Skeletal muscle satellite cell (primary cell): ENCODE data around the gene LTBP1.

ENCODE experiments used
- H3K27me3 ChIP-seq: 2 replicates; pipeline ENCODE4 v1.7.0; 2013; ENCODE audit warnings: low read length; ENCODE audit not compliant: control insufficient read depth, insufficient read depth
- H3K36me3 ChIP-seq: 2 replicates; pipeline ENCODE4 v1.7.0; 2013; ENCODE audit warnings: mild to moderate bottlenecking, control low read depth, low read length; ENCODE audit not compliant: insufficient read depth
- H3K4me1 ChIP-seq: 2 replicates; pipeline ENCODE4 v1.7.0; 2013; ENCODE audit warnings: low read length; ENCODE audit not compliant: control insufficient read depth, insufficient read depth
- H3K4me2 ChIP-seq: 2 replicates; pipeline ENCODE4 v1.7.0; 2013; ENCODE audit warnings: mild to moderate bottlenecking, low read length
- H3K4me3 ChIP-seq: 2 replicates; pipeline ENCODE4 v1.7.0; 2013; ENCODE audit warnings: low read length
- H3K9ac ChIP-seq: 2 replicates; pipeline ENCODE4 v1.7.0; 2013; ENCODE audit warnings: mild to moderate bottlenecking, low read depth, low read length, moderate library complexity
- H3K9me3 ChIP-seq: replicated peaks from 2 replicates; pipeline ENCODE4 v1.7.0; 2013; ENCODE audit warnings: mild to moderate bottlenecking, control low read depth, low read length

LTBP1 gene

DNA sequence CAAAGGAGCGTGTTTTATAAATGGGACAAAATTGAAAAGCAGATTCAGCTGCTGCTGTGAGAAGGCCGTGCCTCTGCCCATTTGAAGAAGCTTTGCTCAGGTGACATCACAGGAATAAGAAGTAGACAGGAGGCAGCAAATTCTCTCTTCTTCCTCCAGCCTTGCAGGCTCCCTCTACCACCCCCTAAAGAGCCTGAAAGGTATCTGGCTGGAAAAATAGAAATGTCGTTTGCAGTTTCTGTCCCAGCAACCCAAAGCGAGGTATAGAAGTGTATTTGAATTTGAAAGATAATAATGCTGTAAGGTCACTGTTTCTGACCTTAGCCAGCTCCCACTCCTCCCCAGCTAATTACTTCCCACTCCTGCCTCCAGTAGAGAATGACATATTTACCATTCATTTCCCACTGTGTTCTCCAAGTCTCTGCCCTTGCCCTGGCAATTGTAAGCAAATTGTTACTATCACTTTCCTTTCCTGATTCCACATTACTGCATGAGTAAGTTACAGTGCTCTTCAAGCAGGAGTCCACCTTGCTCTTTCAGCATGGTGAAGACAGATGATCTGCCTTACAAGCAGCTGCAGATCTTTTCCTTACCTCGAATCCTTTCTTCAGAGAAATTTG, 472.9 kb downstream of the LTBP1 start:
- no peaks in the 10 kb centered on the region for H3K36me3 ChIP-seq
- no peak overlapping the region for H3K4me2 ChIP-seq
- H3K9ac ChIP-seq: no peak overlapping the region
- no peaks in the 10 kb centered on the region for H3K27me3 ChIP-seq
- H3K4me1 ChIP-seq: peaks cover 8% of the 10 kb centered on the region
- no peaks in the 10 kb centered on the region for H3K9me3 ChIP-seq
- no peak overlapping the region for H3K4me3 ChIP-seq

DNA sequence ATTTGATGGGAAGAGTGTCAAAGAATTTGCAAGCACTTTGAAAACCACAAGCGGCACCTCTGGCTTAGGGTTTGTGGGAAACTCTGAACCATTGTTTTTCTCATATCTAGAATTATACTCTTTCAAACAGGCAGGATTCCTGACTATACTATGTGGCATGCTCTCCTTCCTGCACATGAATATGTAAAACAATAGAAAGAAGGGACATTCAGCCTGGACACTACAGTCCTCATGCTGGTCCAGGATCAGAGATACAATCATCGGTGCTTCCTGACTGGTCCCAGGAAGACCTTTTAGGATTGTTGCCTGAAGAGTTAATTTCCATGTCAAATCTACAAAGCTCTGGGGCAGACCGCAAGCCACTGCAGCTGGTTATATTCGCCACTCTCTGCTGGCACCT, 474.0 kb downstream of the LTBP1 start:
- no peak overlapping the region for H3K4me3 ChIP-seq
- H3K27me3 ChIP-seq: no peaks in the 10 kb centered on the region
- H3K36me3 ChIP-seq: no peaks in the 10 kb centered on the region
- peaks cover 14% of the 10 kb centered on the region for H3K4me1 ChIP-seq
- H3K9me3 ChIP-seq: no peaks in the 10 kb centered on the region
- H3K4me2 ChIP-seq: no peak overlapping the region
- H3K9ac ChIP-seq: no peak overlapping the region

DNA sequence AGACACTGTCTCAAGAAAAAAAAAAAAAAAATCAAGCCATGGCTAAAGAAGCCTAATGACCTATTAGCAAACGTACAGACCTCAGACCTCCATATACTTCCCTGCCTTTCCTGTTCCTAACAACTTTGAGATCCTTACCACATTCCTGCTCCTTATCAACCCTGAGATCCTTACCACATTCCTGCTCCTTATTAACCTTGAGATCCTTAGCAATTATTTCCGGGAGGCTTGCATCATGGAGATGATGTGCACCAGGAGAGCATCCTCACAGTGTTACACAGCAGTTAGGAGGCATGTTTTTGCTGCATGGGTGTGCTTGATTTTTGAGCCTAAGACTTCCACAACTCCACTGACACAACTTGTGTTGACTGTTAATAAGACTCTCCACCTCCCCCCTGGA, 475.1 kb downstream of the LTBP1 start:
- Histone ChIP-seq H3K9me3 (no peaks in the 10 kb centered on the region), H3K36me3 (no peaks in the 10 kb centered on the region), H3K4me3 (no peak overlapping the region), H3K9ac (no peak overlapping the region), H3K27me3 (no peaks in the 10 kb centered on the region), H3K4me1 (peaks cover 25% of the 10 kb centered on the region), H3K4me2 (no peak overlapping the region)

DNA sequence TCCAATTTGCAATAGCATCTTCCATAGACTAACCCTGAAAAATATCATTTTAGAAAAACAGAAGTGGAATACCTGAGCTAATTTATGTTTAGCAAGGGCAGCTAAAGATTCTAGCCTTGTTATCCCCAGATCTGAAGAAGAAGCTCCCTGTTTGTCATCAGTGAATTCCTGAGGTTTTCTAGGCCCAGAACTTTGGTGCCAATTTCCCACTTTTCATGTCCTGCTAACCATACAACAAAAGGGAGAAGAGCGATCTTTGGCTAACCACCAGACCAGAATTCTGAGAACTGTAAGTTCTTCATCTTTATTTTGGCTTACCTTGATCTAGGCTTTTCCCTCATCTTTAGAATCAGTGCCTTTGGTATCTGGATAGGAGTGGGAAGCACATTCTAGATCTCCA, 478.4 kb downstream of the LTBP1 start:
- H3K4me1 ChIP-seq: peaks cover 33% of the 10 kb centered on the region
- no peaks in the 10 kb centered on the region for H3K27me3 ChIP-seq

DNA sequence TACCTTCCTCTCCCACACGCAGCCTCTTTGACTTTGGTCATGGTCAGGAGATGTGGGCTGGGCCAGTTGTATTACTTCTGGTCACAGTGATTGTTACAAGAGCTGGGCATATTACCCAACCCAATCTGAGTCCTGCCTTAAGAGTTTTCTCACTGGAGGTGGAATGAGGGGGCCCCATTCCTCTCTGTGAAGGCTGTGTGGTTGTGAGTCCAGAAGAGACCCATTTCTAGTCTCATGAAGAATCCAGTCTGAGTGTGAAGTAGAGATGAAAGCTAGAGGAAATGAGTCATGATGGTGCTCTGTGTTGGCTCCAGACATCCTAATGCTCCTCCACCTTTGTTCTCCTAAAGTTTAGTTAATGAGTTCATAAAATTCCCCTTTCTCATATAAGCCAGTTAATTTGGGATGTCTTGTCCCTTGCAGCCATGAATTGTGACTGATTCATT, 478.9 kb downstream of the LTBP1 start:
- Histone ChIP-seq H3K9ac (no peak overlapping the region), H3K4me1 (peaks cover 29% of the 10 kb centered on the region), H3K27me3 (no peaks in the 10 kb centered on the region), H3K9me3 (no peaks in the 10 kb centered on the region), H3K36me3 (no peaks in the 10 kb centered on the region), H3K4me2 (no peak overlapping the region), H3K4me3 (no peak overlapping the region)

More for the DNA sequence above, 478.4 kb downstream of the LTBP1 start:
- Histone ChIP-seq H3K4me2 (no peak overlapping the region), H3K36me3 (no peaks in the 10 kb centered on the region), H3K9ac (no peak overlapping the region), H3K4me3 (no peak overlapping the region), H3K9me3 (no peaks in the 10 kb centered on the region)

DNA sequence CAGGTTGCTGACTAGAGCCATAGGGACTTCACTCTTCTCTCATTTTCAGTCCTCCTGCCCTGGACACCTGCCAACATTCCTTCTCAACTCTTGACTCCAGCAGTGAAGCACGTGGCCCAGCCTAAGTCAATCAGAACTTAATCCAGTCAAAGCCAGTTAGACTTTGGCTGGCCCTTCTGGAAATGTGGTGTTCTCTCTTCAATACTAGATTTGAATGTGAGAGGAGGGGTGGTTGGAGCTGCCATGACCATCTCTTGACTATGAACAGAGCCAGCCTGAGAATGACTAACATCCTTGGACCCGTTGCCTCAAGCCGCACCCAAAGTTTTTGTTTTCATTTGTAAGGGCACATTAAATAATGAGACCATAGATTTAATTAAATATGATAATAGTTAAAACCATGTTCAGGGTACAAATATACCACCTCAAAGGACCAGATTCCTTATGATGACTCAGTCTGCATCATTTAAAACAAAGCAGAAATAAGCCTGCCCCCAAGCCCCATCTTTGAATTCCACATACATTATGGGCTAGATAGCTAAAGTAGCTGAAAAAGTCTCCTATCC, 480.0 kb downstream of the LTBP1 start:
- Histone ChIP-seq H3K36me3 (no peaks in the 10 kb centered on the region), H3K4me2 (peak overlapping the region; percentile 3), H3K9ac (no peak overlapping the region), H3K4me3 (no peak overlapping the region), H3K27me3 (no peaks in the 10 kb centered on the region), H3K4me1 (peaks cover 25% of the 10 kb centered on the region), H3K9me3 (no peaks in the 10 kb centered on the region)

DNA sequence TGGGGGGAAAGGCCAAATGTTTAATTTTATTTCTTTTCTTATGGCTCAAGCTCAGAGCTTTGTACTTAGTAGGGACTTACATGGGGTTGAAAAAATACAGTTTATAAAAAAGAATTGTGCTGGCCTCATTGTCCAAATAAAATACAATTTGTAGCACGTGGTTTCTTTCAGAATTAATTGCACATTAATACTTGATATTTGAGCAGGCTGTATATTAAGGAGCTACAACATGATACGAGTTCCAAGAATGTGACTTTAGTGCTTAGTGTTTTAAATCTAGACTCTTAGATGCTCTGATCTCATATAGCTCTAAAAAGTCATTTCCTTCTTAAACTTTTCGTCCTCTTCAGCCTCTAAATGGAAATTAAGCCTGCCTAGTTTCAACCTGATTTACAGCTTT, 483.3 kb downstream of the LTBP1 start:
- H3K4me2 ChIP-seq: no peak overlapping the region
- no peaks in the 10 kb centered on the region for H3K36me3 ChIP-seq
- no peak overlapping the region for H3K9ac ChIP-seq
- H3K27me3 ChIP-seq: no peaks in the 10 kb centered on the region
- no peak overlapping the region for H3K4me3 ChIP-seq
- no peaks in the 10 kb centered on the region for H3K9me3 ChIP-seq
- peaks cover 25% of the 10 kb centered on the region for H3K4me1 ChIP-seq

DNA sequence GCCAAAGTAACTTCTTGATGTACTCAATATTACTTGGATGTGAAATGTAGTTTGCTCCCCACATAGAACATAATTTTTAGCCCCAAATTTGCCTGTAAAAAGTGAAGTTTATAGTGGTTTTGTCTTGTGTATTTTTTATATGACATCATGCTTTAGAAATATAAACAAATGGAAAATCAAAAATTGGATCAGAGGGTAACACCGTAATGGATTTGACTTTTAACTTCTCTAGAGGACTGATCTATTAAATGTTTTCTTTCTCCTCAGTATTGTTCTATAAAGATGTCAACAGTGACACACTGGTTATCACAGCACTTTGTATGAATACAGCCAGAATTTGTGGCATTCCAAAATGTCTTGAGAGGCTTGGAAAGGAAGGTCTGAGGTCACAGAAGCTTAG, 484.1 kb downstream of the LTBP1 start:
- Histone ChIP-seq H3K36me3 (no peaks in the 10 kb centered on the region), H3K4me1 (peaks cover 18% of the 10 kb centered on the region)

DNA sequence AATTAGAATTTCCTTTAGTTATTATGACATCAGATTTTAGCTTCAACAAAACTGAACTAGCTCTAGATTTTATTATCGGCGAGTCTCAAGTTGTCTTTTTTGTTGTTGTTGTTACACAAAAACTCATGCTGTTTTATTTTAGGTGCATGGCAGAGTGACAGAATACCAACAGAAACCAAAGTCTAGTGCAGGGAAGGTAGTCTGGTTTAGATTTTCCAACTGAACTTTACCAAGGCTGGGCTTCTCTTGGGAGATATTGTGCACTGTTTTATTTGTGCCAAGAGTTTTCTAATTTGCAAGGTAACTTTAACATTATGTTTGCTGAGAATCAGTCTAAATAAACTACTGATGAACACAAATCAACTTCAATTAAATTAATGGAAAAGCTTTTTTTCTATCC, 486.1 kb downstream of the LTBP1 start:
- no peaks in the 10 kb centered on the region for H3K27me3 ChIP-seq
- peaks cover 20% of the 10 kb centered on the region for H3K4me1 ChIP-seq
- no peaks in the 10 kb centered on the region for H3K36me3 ChIP-seq
- H3K9me3 ChIP-seq: no peaks in the 10 kb centered on the region
- no peak overlapping the region for H3K9ac ChIP-seq
- H3K4me2 ChIP-seq: no peak overlapping the region
- no peak overlapping the region for H3K4me3 ChIP-seq

More for the DNA sequence above, 484.1 kb downstream of the LTBP1 start:
- no peak overlapping the region for H3K4me3 ChIP-seq
- no peak overlapping the region for H3K4me2 ChIP-seq
- no peaks in the 10 kb centered on the region for H3K9me3 ChIP-seq
- no peak overlapping the region for H3K9ac ChIP-seq
- H3K27me3 ChIP-seq: no peaks in the 10 kb centered on the region

DNA sequence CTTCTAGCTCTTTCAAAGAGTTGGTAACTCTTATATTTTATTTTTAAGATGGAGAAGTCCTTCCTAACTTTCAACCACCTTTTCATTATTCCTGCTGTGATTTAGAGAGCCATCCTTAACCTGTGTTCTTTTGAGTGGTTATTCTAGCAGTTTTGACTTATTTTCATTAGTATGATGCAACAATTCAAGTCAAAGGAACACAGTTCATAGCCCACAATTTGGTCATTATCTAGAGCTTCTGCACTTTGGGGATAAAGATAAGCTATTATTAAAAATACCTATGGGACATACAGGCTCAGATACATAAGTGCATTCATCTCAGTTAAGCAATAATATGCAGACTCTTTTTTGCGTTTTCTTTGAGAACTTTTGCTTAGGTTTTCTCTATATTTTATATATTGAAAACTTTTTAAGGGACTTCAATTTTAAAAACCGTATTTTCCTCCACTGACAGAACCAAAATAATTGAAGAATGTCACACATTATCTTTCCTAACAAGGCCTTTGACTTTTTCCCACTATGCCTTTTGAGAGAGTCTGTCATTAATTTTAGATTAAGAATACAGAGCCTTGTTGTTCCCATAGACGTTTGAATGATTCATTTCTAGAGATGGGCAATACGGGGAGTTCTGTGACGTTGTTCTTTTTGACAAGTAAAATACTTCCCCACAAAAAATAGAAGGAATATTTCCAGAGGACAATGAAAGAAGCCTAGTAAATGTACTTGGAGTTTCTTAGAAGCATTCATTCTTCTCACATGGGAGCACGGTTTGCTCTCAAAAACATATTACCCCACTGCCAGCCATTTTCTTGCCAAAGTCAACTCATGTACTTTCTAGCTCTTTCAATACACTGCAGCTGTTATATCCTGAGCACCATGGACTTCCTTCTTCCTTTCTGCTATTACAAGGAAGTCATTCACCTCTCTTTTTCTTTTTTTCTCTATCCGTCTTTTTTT, 486.8 kb downstream of the LTBP1 start:
- Histone ChIP-seq H3K4me2 (no peak overlapping the region), H3K36me3 (no peaks in the 10 kb centered on the region), H3K4me1 (peaks cover 23% of the 10 kb centered on the region), H3K9me3 (no peaks in the 10 kb centered on the region), H3K27me3 (no peaks in the 10 kb centered on the region), H3K4me3 (no peak overlapping the region), H3K9ac (no peak overlapping the region)

DNA sequence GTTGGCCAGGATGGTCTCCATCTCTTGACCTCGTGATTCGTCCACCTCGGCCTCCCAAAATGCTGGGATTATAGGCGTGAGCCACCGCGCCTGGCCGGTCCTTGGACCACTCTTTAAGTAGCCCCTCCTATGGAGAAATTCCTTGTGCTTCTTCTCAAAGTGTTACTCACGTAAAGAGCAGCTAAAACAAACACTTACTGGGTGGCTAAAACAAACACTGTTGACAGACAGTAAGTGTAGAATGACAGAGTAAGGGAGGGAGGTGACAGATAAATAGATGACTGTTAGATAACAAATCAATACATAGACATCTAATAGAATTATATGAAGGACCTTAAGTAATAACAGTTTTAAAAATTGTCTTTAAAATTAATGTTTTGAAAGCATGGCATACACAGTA, 488.8 kb downstream of the LTBP1 start:
- Histone ChIP-seq H3K9ac (no peak overlapping the region), H3K4me2 (no peak overlapping the region), H3K27me3 (no peaks in the 10 kb centered on the region), H3K4me3 (no peak overlapping the region), H3K9me3 (no peaks in the 10 kb centered on the region), H3K4me1 (peaks cover 23% of the 10 kb centered on the region), H3K36me3 (no peaks in the 10 kb centered on the region)
